ENCODE results near the gene MXD4.

The MXD4 gene

GRCh38 chr4:2246384-2247127, 15.4 kb downstream of the MXD4 start:
- peaks cover 2 to 6% of the 10 kb centered on the region in 2 experiments for H3K4me1 ChIP-seq (ENCODE audit: control insufficient read depth in 1 of 2, insufficient read depth in 1 of 2, low read depth in 1 of 2, low read length in 1 of 2)

GRCh38 chr4:2245787-2246275, 16.1 kb downstream of the MXD4 start:
- Histone ChIP-seq H3K36me3 (peaks cover 42% of the 10 kb centered on the region), H3K4me3 (ENCODE audit: low read depth in 1 of 2, low read length in 1 of 2) (no peak overlapping the region), H3K4me1 (ENCODE audit: control insufficient read depth in 1 of 2, insufficient read depth in 1 of 2, low read depth in 1 of 2, low read length in 1 of 2) (peaks cover 8 to 12% of the 10 kb centered on the region in 2 experiments), H3K9me3 (no peaks in the 10 kb centered on the region), H3K27ac (no peak overlapping the region), H3K27me3 (no peaks in the 10 kb centered on the region)
- TF ChIP-seq CTCF (IDR thresholded peaks at IDR 0.05) = no peak

More at GRCh38 chr4:2246384-2247127, 15.4 kb downstream of the MXD4 start:
- no peak for TF ChIP-seq CTCF (IDR thresholded peaks at IDR 0.05)
- no peaks in the 10 kb centered on the region for H3K9me3 ChIP-seq
- H3K36me3 ChIP-seq = peaks cover 49% of the 10 kb centered on the region
- H3K27me3 ChIP-seq = no peaks in the 10 kb centered on the region
- no peak overlapping the region for H3K27ac ChIP-seq
- no peak overlapping the region for H3K4me3 ChIP-seq (ENCODE audit: low read depth in 1 of 2, low read length in 1 of 2)

GRCh38 chr4:2245057-2245786, 16.7 kb downstream of the MXD4 start:
- peaks cover 36% of the 10 kb centered on the region for H3K36me3 ChIP-seq
- H3K27ac ChIP-seq = no peak overlapping the region
- no peak for TF ChIP-seq CTCF (IDR thresholded peaks at IDR 0.05)
- no peaks in the 10 kb centered on the region for H3K9me3 ChIP-seq
- H3K27me3 ChIP-seq = no peaks in the 10 kb centered on the region
- peaks cover 14 to 18% of the 10 kb centered on the region in 2 experiments for H3K4me1 ChIP-seq (ENCODE audit: control insufficient read depth in 1 of 2, insufficient read depth in 1 of 2, low read depth in 1 of 2, low read length in 1 of 2)
- no peak overlapping the region for H3K4me3 ChIP-seq (ENCODE audit: low read depth in 1 of 2, low read length in 1 of 2)

GRCh38 chr4:2243681-2244380, 18.1 kb downstream of the MXD4 start:
- Histone ChIP-seq H3K4me3 (ENCODE audit: low read depth in 1 of 2, low read length in 1 of 2) (no peak overlapping the region), H3K9me3 (no peaks in the 10 kb centered on the region), H3K27me3 (no peaks in the 10 kb centered on the region), H3K4me1 (ENCODE audit: control insufficient read depth in 1 of 2, insufficient read depth in 1 of 2, low read depth in 1 of 2, low read length in 1 of 2) (peaks cover 24 to 31% of the 10 kb centered on the region in 2 experiments), H3K36me3 (peaks cover 22% of the 10 kb centered on the region), H3K27ac (no peak overlapping the region)
- no peak for TF ChIP-seq CTCF (IDR thresholded peaks at IDR 0.05)

Measured in neutrophil (primary cell).